Right lobe of liver (tissue), 6 donors: Measurements from ENCODE around the gene IRX2. TPM values are rescaled to one million over a fixed set of nuclear protein-coding genes. Genes with fewer than 3 reads are reported as not detected.

Experiments used
- ATAC-seq, 4 donors: fragments of 200-7000 bp; cut with Tn5 transposase; one replicate each; pipeline ENCODE4 v1.9.1; 2020; ENCODE audit warnings: mild to moderate bottlenecking in 4 of 4, moderate library complexity in 4 of 4
- DNase-seq, 3 donors: peaks; one replicate each; pipeline ENCODE4 v3.0.0-alpha.2; 2020
- H3K27ac ChIP-seq, 3 donors: fragments of 200-600 bp; one replicate each; pipeline ENCODE4 v1.8.0; 2022
- H3K27me3 ChIP-seq, 2 donors: fragments of 200-600 bp; one replicate each; pipeline ENCODE4 v1.8.0; 2022
- H3K36me3 ChIP-seq, 4 donors: fragments of 200-600 bp; sonication (generic) in 1 of 4; one replicate each; pipeline versions ENCODE4 v1.5.1 to v1.8.0; 2017 to 2022; ENCODE audit warnings: control low read depth in 1 of 4
- H3K4me1 ChIP-seq, 4 donors: fragments of 200-600 bp; sonication (generic) in 1 of 4; one replicate each; pipeline versions ENCODE4 v1.5.1 to v1.8.0; 2017 to 2022; ENCODE audit warnings: control low read depth in 1 of 4
- H3K4me3 ChIP-seq, 3 donors: fragments of 200-600 bp; one replicate each; pipeline ENCODE4 v1.8.0; 2022
- H3K9me3 ChIP-seq, 4 donors: fragments of 200-600 bp; sonication (generic) in 1 of 4; one replicate each; pipeline versions ENCODE4 v1.5.1 to v1.8.0; 2017 to 2022; ENCODE audit warnings: control low read depth in 1 of 4
- POLR2A ChIP-seq: fragments of 450-650 bp; IDR thresholded peaks from one replicate; pipeline ENCODE4 v1.6.1; 2017; ENCODE audit warnings: antibody characterized with exemption, mild to moderate bottlenecking
- WGBS: methylation state at CpG from one replicate; pipeline ENCODE4 v1.1.6; 2018; ENCODE audit warnings: low coverage, low lambda C conversion rate; ENCODE audit not compliant: insufficient coverage; ENCODE audit errors: missing lambda C conversion rate; 5-methylcytosine and 5-hydroxymethylcytosine counted together
- intact Hi-C, 2 donors: fragments of 100-400 bp; cut with DNase I; formaldehyde crosslinking; loops; one replicate each; pipeline versions ENCODE4 v1.11.2 to v1.14.1; 2022
- long read RNA-seq: library from polyadenylated mRNA; unstranded; transcript quantifications from one replicate; pipeline ENCODE4 v2.0.0, GENCODE V29; 2019
- total RNA-seq, 6 experiments: library from RNA; depleted of rRNA in 2 of 6; stranded (reverse); fragments of >200 nt in 2 of 6; fragmentation: NEBNext Ultra II Directional in 3 of 6; extraction: Animal tissue kit (Norgen Biotek cat#: 25700) in 3 of 6; gene quantifications; one replicate each; pipeline versions ENCODE4 v1.1.0 to v1.2.4, GENCODE V29; 2016 to 2023
- TF ChIP-seq, protein P1 (sequence below), 4 donors: fragments of 200-600 bp in 3 of 4; fragments of 450-650 bp in 1 of 4; IDR thresholded peaks; one replicate each; pipeline versions ENCODE4 v1.5.1 to v1.8.0; 2016 to 2022; ENCODE audit warnings: antibody characterized with exemption in 4 of 4, mild to moderate bottlenecking in 2 of 4
- donor health status: DM: no; HTN: yes; CAD: no.
- donor health status: DM: no; HTN: no; CAD: no.
- donor health status: DM: no; HTN: no; CAD: no.
- donor health status: DM: no; HTN: yes; CAD: no.
- donor health status: DM: no; HTN: yes; CAD: no.

The IRX2 gene
- total RNA-seq = not detected
- long read RNA-seq = 0 reads

- TF ChIP-seq, protein P1, sequence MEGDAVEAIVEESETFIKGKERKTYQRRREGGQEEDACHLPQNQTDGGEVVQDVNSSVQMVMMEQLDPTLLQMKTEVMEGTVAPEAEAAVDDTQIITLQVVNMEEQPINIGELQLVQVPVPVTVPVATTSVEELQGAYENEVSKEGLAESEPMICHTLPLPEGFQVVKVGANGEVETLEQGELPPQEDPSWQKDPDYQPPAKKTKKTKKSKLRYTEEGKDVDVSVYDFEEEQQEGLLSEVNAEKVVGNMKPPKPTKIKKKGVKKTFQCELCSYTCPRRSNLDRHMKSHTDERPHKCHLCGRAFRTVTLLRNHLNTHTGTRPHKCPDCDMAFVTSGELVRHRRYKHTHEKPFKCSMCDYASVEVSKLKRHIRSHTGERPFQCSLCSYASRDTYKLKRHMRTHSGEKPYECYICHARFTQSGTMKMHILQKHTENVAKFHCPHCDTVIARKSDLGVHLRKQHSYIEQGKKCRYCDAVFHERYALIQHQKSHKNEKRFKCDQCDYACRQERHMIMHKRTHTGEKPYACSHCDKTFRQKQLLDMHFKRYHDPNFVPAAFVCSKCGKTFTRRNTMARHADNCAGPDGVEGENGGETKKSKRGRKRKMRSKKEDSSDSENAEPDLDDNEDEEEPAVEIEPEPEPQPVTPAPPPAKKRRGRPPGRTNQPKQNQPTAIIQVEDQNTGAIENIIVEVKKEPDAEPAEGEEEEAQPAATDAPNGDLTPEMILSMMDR (IDR thresholded peaks at IDR 0.05) = no peak
- TF ChIP-seq POLR2A = no peak
- intact Hi-C loops = no loop called here
- H3K27me3 ChIP-seq = peaks cover 21 to 60% of the 10 kb centered on the region in 2 donors
- H3K4me1 ChIP-seq = peaks cover 0 to 28% (median 0%) of the 10 kb centered on the region in 4 donors
- WGBS = 13% methylated on average over 3 of the region's 53 CpGs
- DNase-seq = peak in 1 of 3 donors; percentile 60
- H3K36me3 ChIP-seq = no peaks in the 10 kb centered on the region
- peak; percentile 75 to 90 (median 80) for ATAC-seq
- no peaks in the 10 kb centered on the region for H3K9me3 ChIP-seq
- no peak within 1 kb of the TSS for H3K27ac ChIP-seq
- H3K4me3 ChIP-seq = peak within 1 kb of the TSS in 1 of 3 donors; percentile 33
These were observed at the start of gene IRX2 for GRCh38 chr5:2751592-2752021. TSS of gene IRX2 (minus strand) at chr5:2751677. CDS start at chr5:2751413, 264 bp downstream.

DNA sequence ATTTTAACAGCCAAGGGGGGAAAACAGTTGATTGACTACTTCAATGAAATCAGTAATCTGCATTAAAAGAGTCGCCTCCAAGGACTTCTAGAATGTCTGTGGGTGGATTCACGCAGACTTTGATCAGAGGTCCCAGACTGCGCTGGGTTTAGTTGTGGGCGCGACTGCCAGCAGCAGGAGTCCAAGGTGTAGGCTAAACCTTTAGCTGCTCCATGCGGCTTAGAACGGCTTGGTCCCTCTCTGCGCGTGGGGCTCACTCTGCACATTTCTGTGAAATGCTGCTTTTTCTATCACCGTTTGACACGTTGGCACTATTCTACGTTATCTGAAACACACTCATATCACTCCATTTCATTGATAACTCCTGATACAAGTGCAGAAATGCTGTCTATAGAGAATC lies 48.6 kb upstream of the IRX2 start:
- intact Hi-C loops = no loop called here

DNA sequence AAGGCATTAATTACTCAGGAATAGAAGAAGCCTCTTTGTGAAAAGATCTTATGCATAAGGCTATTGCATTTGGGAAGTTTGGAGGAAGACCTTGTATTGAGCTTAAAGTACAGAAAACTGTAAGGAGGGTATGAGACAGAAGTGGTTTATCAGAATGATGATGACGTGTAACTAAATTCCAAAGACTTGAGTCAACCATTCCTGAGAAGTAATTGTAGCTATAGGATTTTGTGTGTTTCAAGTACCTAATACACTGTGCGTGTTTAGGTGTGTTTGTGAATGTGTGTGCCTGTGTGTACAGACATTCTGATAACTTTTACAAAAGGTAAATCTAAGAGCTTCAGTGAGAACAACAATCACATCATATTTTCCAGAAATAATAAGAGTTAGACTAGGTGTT lies 46.5 kb upstream of the IRX2 start:
- intact Hi-C loops = no loop called here
- no peak for ATAC-seq
- no peak for DNase-seq
- no peaks in the 10 kb centered on the region for H3K36me3 ChIP-seq
- H3K4me3 ChIP-seq = no peak overlapping the region
- no peaks in the 10 kb centered on the region for H3K9me3 ChIP-seq
- no peak overlapping the region for H3K27ac ChIP-seq
- 56% methylated on average over 2 of the region's 2 CpGs for WGBS
- no peak for TF ChIP-seq POLR2A
- TF ChIP-seq, protein P1 (IDR thresholded peaks at IDR 0.05) = no peak
- no peaks in the 10 kb centered on the region for H3K4me1 ChIP-seq
- no peaks in the 10 kb centered on the region for H3K27me3 ChIP-seq

More for the DNA sequence above, 48.6 kb upstream of the IRX2 start:
- 50% methylated on average over 12 of the region's 12 CpGs for WGBS
- H3K27me3 ChIP-seq = no peaks in the 10 kb centered on the region
- ATAC-seq (no peak), DNase-seq (no peak)
- H3K9me3 ChIP-seq = no peaks in the 10 kb centered on the region
- H3K4me3 ChIP-seq = no peak overlapping the region
- H3K4me1 ChIP-seq = no peaks in the 10 kb centered on the region
- H3K27ac ChIP-seq = no peak overlapping the region
- no peaks in the 10 kb centered on the region for H3K36me3 ChIP-seq
- no peak for TF ChIP-seq POLR2A
- TF ChIP-seq, protein P1 (IDR thresholded peaks at IDR 0.05) = no peak

DNA sequence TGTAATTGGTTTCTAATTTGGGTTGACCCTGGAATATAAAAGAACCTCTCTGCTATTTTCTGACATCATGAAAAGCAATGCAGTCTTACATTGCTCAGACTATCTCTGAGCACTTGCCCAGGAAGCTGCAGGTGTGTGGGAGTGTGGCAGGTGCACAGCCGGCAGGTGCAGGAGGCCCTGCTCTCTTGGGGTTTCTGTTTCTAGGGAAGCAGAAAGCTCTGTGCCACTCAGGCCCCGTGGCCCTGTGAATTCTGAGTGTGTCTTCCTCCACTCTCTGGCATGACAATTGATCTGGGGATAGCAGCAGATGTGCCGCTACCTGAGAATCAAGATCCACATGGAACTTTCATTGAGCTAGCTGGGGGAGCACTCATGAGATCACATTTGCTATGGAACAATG lies 45.7 kb upstream of the IRX2 start:
- Histone ChIP-seq H3K4me1 (no peaks in the 10 kb centered on the region), H3K4me3 (no peak overlapping the region), H3K27me3 (no peaks in the 10 kb centered on the region), H3K9me3 (no peaks in the 10 kb centered on the region), H3K27ac (no peak overlapping the region), H3K36me3 (no peaks in the 10 kb centered on the region)
- intact Hi-C loops = no loop called here
- DNase-seq (no peak), ATAC-seq (no peak)
- 15% methylated on average over 2 of the region's 3 CpGs for WGBS
- TF ChIP-seq, protein P1 (IDR thresholded peaks at IDR 0.05) = no peak
- TF ChIP-seq POLR2A = no peak

GRCh38 chr5:2783223-2783622 lies 31.7 kb upstream of the IRX2 start:
- WGBS = 67% methylated on average over 1 of the region's 3 CpGs
- TF ChIP-seq POLR2A = no peak
- TF ChIP-seq, protein P1 (IDR thresholded peaks at IDR 0.05) = no peak
- no peak for DNase-seq
- intact Hi-C loops = no loop called here
- no peaks in the 10 kb centered on the region for H3K9me3 ChIP-seq
- no peaks in the 10 kb centered on the region for H3K36me3 ChIP-seq
- no peak overlapping the region for H3K4me3 ChIP-seq
- H3K27ac ChIP-seq = no peak overlapping the region
- no peak for ATAC-seq
- H3K4me1 ChIP-seq = no peaks in the 10 kb centered on the region
- no peaks in the 10 kb centered on the region for H3K27me3 ChIP-seq
